Neutrophil (primary cell): ENCODE results near the gene TRIM60.

Experiments used
- H3K27ac ChIP-seq: fragments of 200-600 bp; sonication (generic); 2 replicates; pipeline ENCODE4 v1.5.1; 2016; ENCODE audit warnings: mild to moderate bottlenecking, moderate library complexity
- H3K27me3 ChIP-seq: fragments of 200-600 bp; sonication (generic); 2 replicates; pipeline ENCODE4 v1.6.0; 2016; ENCODE audit warnings: mild to moderate bottlenecking
- H3K36me3 ChIP-seq: fragments of 200-600 bp; sonication (generic); 2 replicates; pipeline ENCODE4 v1.5.1; 2017
- H3K4me1 ChIP-seq, 2 experiments: fragments of 200-600 bp in 1 of 2; sonication (generic) in 1 of 2; 1 replicate in 1 of 2; 2 replicates in 1 of 2; pipeline versions ENCODE4 v1.5.1 to v1.6.1; 2013 to 2016; ENCODE audit warnings: low read depth in 1 of 2, low read length in 1 of 2, mild to moderate bottlenecking in 1 of 2, moderate library complexity in 1 of 2; ENCODE audit not compliant: control insufficient read depth in 1 of 2, insufficient read depth in 1 of 2
- H3K4me3 ChIP-seq, 2 experiments: fragments of 200-600 bp in 1 of 2; sonication (generic) in 1 of 2; 1 replicate in 1 of 2; 2 replicates in 1 of 2; pipeline ENCODE4 v1.5.1; 2013 to 2016; ENCODE audit warnings: low read depth in 1 of 2, low read length in 1 of 2, mild to moderate bottlenecking in 1 of 2, moderate library complexity in 1 of 2
- H3K9me3 ChIP-seq: fragments of 200-600 bp; sonication (generic); 2 replicates; pipeline ENCODE4 v1.5.1; 2016
- CTCF ChIP-seq: fragments of 200-600 bp; sonication (generic); IDR thresholded peaks from 2 replicates; pipeline ENCODE4 v1.5.1; 2016; ENCODE audit warnings: antibody characterized with exemption

TRIM60 gene

GRCh38 chr4:165005352-165005925, 26.4 kb upstream of the TRIM60 start:
- Histone ChIP-seq H3K27ac (no peak overlapping the region), H3K36me3 (no peaks in the 10 kb centered on the region), H3K27me3 (no peaks in the 10 kb centered on the region), H3K4me3 (no peak overlapping the region), H3K4me1 (no peaks in the 10 kb centered on the region), H3K9me3 (no peaks in the 10 kb centered on the region)
- TF ChIP-seq CTCF = no peak

- Histone ChIP-seq H3K36me3 (no peaks in the 10 kb centered on the region), H3K9me3 (no peaks in the 10 kb centered on the region), H3K27ac (no peak overlapping the region), H3K4me1 (no peaks in the 10 kb centered on the region), H3K4me3 (no peak overlapping the region), H3K27me3 (no peaks in the 10 kb centered on the region)
- TF ChIP-seq CTCF = no peak
These were observed 25.3 kb upstream of the TRIM60 start for GRCh38 chr4:165006456-165006855.

- Histone ChIP-seq H3K36me3 (no peaks in the 10 kb centered on the region), H3K27ac (no peak overlapping the region), H3K27me3 (no peaks in the 10 kb centered on the region), H3K4me3 (no peak overlapping the region), H3K9me3 (no peaks in the 10 kb centered on the region), H3K4me1 (no peaks in the 10 kb centered on the region)
- TF ChIP-seq CTCF = no peak
These were observed 24.9 kb upstream of the TRIM60 start for GRCh38 chr4:165006886-165007285.

GRCh38 chr4:165009493-165010227, 22.1 kb upstream of the TRIM60 start:
- no peaks in the 10 kb centered on the region for H3K27me3 ChIP-seq
- no peak overlapping the region for H3K27ac ChIP-seq
- TF ChIP-seq CTCF = no peak
- no peak overlapping the region for H3K4me3 ChIP-seq
- H3K36me3 ChIP-seq = no peaks in the 10 kb centered on the region
- H3K4me1 ChIP-seq = no peaks in the 10 kb centered on the region
- H3K9me3 ChIP-seq = no peaks in the 10 kb centered on the region

DNA sequence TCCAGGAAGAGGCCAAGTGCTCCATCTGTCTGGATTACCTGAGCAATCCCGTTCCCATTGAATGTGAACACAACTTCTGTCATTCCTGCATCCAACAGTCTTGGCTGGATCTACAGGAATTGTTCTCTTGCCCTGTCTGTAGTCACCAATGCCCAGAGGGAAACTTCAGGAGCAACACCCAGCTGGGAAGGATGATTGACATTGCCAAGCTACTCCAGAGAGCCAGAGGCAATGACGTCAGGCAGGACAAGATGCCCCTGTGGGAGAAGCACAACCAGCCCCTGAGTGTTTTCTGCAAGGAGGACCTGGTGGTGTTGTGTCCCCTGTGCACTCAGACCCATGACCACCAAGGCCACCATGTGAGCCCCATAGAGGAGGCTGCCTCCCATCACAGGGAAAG, 21.3 kb upstream of the TRIM60 start:
- no peak for TF ChIP-seq CTCF
- no peaks in the 10 kb centered on the region for H3K27me3 ChIP-seq
- no peak overlapping the region for H3K27ac ChIP-seq
- no peaks in the 10 kb centered on the region for H3K4me1 ChIP-seq
- H3K36me3 ChIP-seq = no peaks in the 10 kb centered on the region
- H3K9me3 ChIP-seq = no peaks in the 10 kb centered on the region
- no peak overlapping the region for H3K4me3 ChIP-seq
